Occipital lobe (tissue), 2 donors: Measurements from ENCODE around the gene INTS14. TPM values are rescaled to one million over a fixed set of nuclear protein-coding genes. Genes with fewer than 3 reads are reported as not detected.
"Not testable (repeated sequence)": the region's sequence is repeated elsewhere in the genome, so short reads cannot be mapped to it uniquely, and the experiment has no call there.

Source experiments
- DNase-seq: peaks from one replicate; lab custom pipeline; 2025; lab: John Stamatoyannopoulos, UW
- total RNA-seq: library from RNA; depleted of rRNA; stranded (reverse); fragments of >200 nt; gene quantifications from one replicate; pipeline ENCODE4 v1.2.3, GENCODE V29; 2014

INTS14 gene
- total RNA-seq, 1 donor from 2014 or later: 26.7 TPM

DNA sequence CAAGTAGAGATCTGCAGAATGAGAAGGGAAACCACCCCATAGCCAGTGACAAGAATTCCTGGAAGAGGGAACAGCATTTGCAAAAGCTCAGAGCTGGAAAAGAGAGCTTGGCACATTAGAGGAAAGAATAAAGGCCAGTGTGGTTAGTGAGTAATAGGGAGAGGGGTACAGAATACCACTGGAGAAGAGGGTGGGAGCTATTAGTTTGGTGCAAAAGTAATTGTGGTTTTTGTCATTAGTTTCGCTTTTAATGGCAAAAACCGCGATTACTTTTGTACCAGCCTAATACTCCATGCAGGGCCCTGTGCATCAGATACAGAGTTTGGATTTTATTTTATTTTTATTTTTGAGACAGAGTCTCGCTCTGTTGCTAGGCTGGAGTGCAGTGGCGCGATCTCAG is 20.6 kb upstream of the INTS14 start:
- no peak for DNase-seq

DNA sequence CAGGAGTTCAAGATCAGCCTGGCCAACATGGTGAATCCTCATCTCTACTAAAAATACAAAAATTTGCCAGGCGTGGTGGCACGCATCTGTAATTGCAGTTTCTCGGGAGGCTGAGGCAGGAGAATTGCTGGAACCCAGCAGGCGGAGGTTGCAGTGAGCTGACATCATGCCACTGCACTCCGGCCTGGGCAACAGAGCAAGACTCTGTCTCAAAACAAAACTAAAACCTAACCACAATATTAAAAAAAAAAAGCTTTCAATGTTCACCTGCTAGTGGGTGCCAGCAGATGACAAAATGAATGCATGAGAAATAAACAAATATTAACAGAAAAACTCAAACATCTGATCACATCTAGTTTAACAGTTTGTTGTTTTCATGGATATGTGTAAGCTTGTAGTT is 19.8 kb upstream of the INTS14 start:
- no peak for DNase-seq

DNA sequence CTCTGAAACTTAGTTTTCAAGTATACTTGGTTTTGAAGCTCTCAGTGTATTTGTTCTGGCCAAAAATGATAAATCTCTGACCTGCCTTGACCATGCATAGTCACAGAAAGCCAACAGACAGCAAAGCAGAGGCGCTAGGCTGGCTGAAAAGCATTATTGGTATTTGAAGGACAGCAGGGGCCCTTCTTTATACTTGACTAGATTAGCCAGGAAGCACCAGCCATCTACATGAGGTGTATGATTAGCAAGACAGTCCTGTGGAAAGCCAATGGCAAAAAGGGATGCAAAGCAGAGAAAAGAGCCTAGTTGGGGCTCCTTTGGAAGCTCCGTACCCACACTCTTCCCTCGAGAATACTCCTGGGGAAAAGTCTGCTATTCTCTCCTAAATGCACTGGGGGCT is 18.6 kb upstream of the INTS14 start:
- no peak for DNase-seq

GRCh38 chr15:65626856-65627255 is 15.9 kb upstream of the INTS14 start:
- no peak for DNase-seq

GRCh38 chr15:65623103-65623502 is 12.2 kb upstream of the INTS14 start:
- no peak for DNase-seq

GRCh38 chr15:65621638-65622037 is 10.7 kb upstream of the INTS14 start, which contains the start of gene SLC24A1:
Gene SLC24A1 (plus strand): TSS chr15:65621938. CDS start chr15:65624081, 2,143 bp downstream.
- DNase-seq: no peak

- DNase-seq: no peak
Observed at GRCh38 chr15:65620833-65621232, 9.9 kb upstream of the INTS14 start.

DNA sequence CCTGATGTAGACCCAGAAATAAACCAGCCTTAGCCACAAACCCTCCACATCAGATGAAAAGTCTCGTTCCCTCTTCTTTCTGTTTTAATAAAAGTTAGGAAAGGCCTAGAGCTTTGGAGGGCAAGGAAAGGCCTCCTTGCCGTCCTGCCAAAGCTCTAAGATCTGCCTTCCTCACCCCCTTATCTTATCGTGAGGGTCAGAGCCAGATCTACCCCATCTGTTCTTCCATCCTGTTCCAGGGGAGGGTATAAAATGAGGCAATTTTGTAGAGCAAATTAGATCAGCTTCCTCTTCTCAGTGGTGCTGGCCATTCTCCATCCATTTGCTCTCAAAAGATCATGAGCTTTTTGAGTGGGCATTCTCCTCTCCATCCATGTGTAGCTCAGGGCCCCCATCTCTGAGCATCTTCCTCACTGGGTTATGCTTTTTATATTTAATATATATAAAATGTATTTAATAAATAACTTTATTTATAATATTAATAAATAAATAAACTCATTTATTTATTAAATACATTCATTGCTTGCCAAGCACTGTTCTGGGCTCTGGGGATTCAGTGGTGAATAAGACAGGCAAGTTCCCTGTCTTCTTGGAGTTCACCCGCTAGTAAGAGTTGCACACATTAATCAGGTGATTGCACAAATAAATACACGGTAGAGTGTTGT is 8.8 kb upstream of the INTS14 start:
- DNase-seq: no peak

DNA sequence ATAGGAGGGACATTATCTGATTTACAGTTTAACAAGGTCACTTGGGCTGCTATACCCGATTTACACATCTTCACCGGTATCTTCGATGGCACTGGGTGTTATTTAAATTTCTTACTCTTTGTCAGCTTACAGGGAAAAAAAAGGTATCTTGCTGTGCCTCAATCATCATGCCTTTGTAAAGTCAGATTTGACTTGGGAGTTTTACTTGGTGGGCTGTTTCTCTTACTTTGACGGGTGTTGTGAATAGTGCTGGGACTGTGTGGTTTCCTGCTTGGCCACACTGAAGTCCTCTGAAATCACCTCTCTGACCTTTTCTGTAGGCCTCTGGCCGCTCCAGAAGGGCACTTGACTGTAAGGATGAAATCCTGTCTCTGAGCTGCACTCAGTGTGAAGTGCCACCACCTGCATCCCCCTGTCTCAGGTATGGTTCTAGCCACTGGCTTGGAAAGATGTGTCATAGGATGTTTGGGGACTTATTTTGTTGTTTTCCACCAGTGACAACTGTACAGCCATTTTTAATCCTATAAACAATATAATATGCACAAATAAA is 7.7 kb upstream of the INTS14 start:
- DNase-seq: no peak

DNA sequence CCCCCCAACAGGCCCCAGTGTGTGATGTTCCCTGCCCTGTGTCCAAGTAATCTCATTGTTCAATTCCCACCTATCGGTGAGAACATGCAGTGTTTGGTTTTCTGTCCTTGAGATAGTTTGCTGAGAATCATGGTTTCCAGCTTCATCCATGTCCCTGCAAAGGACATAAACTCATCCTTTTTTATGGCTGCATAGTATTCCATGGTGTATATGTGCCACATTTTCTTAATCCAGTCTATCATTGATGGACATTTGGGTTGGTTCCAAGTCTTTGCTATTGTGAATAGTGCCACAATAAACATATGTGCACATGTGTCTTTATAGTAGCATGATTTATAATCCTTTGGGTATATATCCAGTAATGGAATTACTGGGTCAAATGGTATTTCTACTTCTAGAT is 5.0 kb upstream of the INTS14 start:
- DNase-seq: not testable (repeated sequence)

GRCh38 chr15:65612949-65613744 is 2.2 kb upstream of the INTS14 start:
- no peak for DNase-seq

- no peak for DNase-seq
Observed at GRCh38 chr15:65612616-65612946, 1.6 kb upstream of the INTS14 start.

- DNase-seq: no peak
Observed at GRCh38 chr15:65611888-65612615, 1.1 kb upstream of the INTS14 start.

GRCh38 chr15:65603559-65603958 is 7.4 kb downstream of the INTS14 start:
- DNase-seq: no peak

DNA sequence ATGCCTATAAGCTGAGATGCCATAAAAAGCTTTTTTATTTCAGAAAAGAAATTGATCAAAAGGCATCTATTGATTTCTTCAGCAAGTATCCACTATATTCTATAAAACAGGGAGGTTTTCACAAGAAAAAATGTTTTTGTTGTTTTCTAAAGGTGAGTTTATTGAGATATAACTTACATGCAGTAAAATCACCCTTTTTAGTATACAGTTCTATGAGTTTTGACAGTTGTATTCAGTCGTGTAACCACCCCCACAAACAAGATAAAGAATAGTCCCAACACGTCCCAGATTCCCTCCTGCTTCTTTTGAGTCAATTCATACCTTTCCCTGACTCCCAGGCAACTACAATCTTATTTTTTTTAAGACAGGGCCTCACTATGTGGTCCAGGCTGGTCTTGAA is 7.8 kb downstream of the INTS14 start:
- DNase-seq: no peak

GRCh38 chr15:65599677-65600076 is 11.3 kb downstream of the INTS14 start:
- DNase-seq: no peak

GRCh38 chr15:65598468-65598867 is 12.5 kb downstream of the INTS14 start:
- DNase-seq: no peak

GRCh38 chr15:65595960-65596359 is 15.0 kb downstream of the INTS14 start:
- DNase-seq: no peak

GRCh38 chr15:65587094-65587493 is 23.8 kb downstream of the INTS14 start:
- DNase-seq: no peak

- DNase-seq: no peak
Observed at GRCh38 chr15:65584241-65584640, 26.7 kb downstream of the INTS14 start.

- no peak for DNase-seq
Observed at GRCh38 chr15:65583701-65584100, 27.2 kb downstream of the INTS14 start.

GRCh38 chr15:65580287-65580686 is 30.6 kb downstream of the INTS14 start:
- DNase-seq: no peak
